ENCODE results near the gene HDDC3.

HDDC3 gene

GRCh38 chr15:90891346-90891949 is 40.9 kb downstream of the HDDC3 start:
- no peak for DNase-seq (ENCODE audit: low read depth in 2 of 2)

GRCh38 chr15:90890839-90891238 is 41.5 kb downstream of the HDDC3 start:
- DNase-seq (ENCODE audit: low read depth in 2 of 2), result no peak

- DNase-seq (ENCODE audit: low read depth in 2 of 2), result no peak
Observed at GRCh38 chr15:90889736-90890456, 42.5 kb downstream of the HDDC3 start.

GRCh38 chr15:90889313-90889730 is 43.0 kb downstream of the HDDC3 start:
- no peak for DNase-seq (ENCODE audit: low read depth in 2 of 2)

- DNase-seq (ENCODE audit: low read depth in 2 of 2), result no peak
Observed at GRCh38 chr15:90887037-90887481, 45.3 kb downstream of the HDDC3 start.

- no peak for DNase-seq (ENCODE audit: low read depth in 2 of 2)
Observed at GRCh38 chr15:90886291-90886614, 46.1 kb downstream of the HDDC3 start.

- DNase-seq (ENCODE audit: low read depth in 2 of 2), result peak; percentile 58 to 80
Observed at GRCh38 chr15:90885432-90886290, 46.7 kb downstream of the HDDC3 start.

GRCh38 chr15:90884719-90885431 is 47.5 kb downstream of the HDDC3 start:
- DNase-seq (ENCODE audit: low read depth in 2 of 2), result no peak

- no peak for DNase-seq (ENCODE audit: low read depth in 2 of 2)
Observed at GRCh38 chr15:90883976-90884718, 48.2 kb downstream of the HDDC3 start, which contains the start of gene FES. TSS of gene FES (plus strand) at chr15:90884504. CDS start at chr15:90885046, 542 bp downstream.

GRCh38 chr15:90883526-90883975 is 48.8 kb downstream of the HDDC3 start:
- DNase-seq (ENCODE audit: low read depth in 2 of 2), result no peak

GRCh38 chr15:90882781-90883525 is 49.4 kb downstream of the HDDC3 start:
- no peak for DNase-seq (ENCODE audit: low read depth in 2 of 2)

- DNase-seq (ENCODE audit: low read depth in 2 of 2), result no peak
Observed at GRCh38 chr15:90881978-90882721, 50.2 kb downstream of the HDDC3 start.

GRCh38 chr15:90881181-90881977 is 51.0 kb downstream of the HDDC3 start:
- DNase-seq (ENCODE audit: low read depth in 2 of 2), result no peak

GRCh38 chr15:90880381-90881145 is 51.8 kb downstream of the HDDC3 start:
- DNase-seq (ENCODE audit: low read depth in 2 of 2), result no peak

All from stimulated activated CD4-positive, alpha-beta T cell treated with anti-CD3 and anti-CD28 coated beads, Interleukin-15, amount 100 ng/mL, for 48 hours (primary cell).